Stimulated activated CD4-positive, alpha-beta T cell treated with anti-CD3 and anti-CD28 coated beads, Interleukin-1b, Interleukin-23, amount 100 ng/mL, for 1 hour (primary cell): ENCODE measurements around the gene FJX1.

Experiments used
- DNase-seq, 2 donors: peaks; one replicate each; pipeline ENCODE4 v3.0.0-alpha.2; 2020; ENCODE audit warnings: low read depth in 2 of 2

Gene FJX1

GRCh38 chr11:35606206-35606605, 12.1 kb upstream of the FJX1 start:
- no peak for DNase-seq

GRCh38 chr11:35608502-35608901, 9.8 kb upstream of the FJX1 start:
- DNase-seq: no peak

GRCh38 chr11:35609656-35610055, 8.6 kb upstream of the FJX1 start:
- no peak for DNase-seq

- no peak for DNase-seq
Measured at GRCh38 chr11:35610631-35611030, 7.6 kb upstream of the FJX1 start.

GRCh38 chr11:35611741-35612140, 6.5 kb upstream of the FJX1 start:
- no peak for DNase-seq

- DNase-seq: no peak
Measured at GRCh38 chr11:35614939-35615569, 3.2 kb upstream of the FJX1 start.

GRCh38 chr11:35615921-35616900, 2.0 kb upstream of the FJX1 start:
- DNase-seq: no peak

GRCh38 chr11:35617316-35617686, 959 bp upstream of the FJX1 start:
- no peak for DNase-seq

GRCh38 chr11:35618497-35619115, 346 bp downstream of the FJX1 start:
- no peak for DNase-seq

- no peak for DNase-seq
Measured at GRCh38 chr11:35619116-35619854, 1.0 kb downstream of the FJX1 start.

GRCh38 chr11:35619855-35620640, 1.8 kb downstream of the FJX1 start:
- no peak for DNase-seq

- no peak for DNase-seq
Measured at GRCh38 chr11:35620795-35621194, 2.5 kb downstream of the FJX1 start.

- no peak for DNase-seq
Measured at GRCh38 chr11:35621620-35622019, 3.4 kb downstream of the FJX1 start.

- DNase-seq: no peak
Measured at GRCh38 chr11:35622070-35622469, 3.8 kb downstream of the FJX1 start.

GRCh38 chr11:35623621-35624168, 5.4 kb downstream of the FJX1 start:
- DNase-seq: no peak

- DNase-seq: no peak
Measured at GRCh38 chr11:35624316-35624715, 6.1 kb downstream of the FJX1 start.

GRCh38 chr11:35624781-35625180, 6.5 kb downstream of the FJX1 start:
- DNase-seq: no peak

- DNase-seq: no peak
Measured at GRCh38 chr11:35626501-35626900, 8.2 kb downstream of the FJX1 start.

- DNase-seq: no peak
Measured at GRCh38 chr11:35629511-35629910, 11.3 kb downstream of the FJX1 start.

- DNase-seq: no peak
Measured at GRCh38 chr11:35629914-35630313, 11.7 kb downstream of the FJX1 start.

- DNase-seq: no peak
Measured at GRCh38 chr11:35631891-35632290, 13.6 kb downstream of the FJX1 start.
